C4-2B (cell line): Measurements from ENCODE around the gene SLC13A5.

ENCODE experiments used
- ZFX ChIP-seq: fragments of 450-650 bp; IDR thresholded peaks from 2 replicates; pipeline ENCODE4 v1.6.1; 2017
- TF ChIP-seq, protein P1 (sequence below): fragments of 450-650 bp; conservative IDR thresholded peaks from 2 replicates; pipeline ENCODE4 v1.5.1; 2017; ENCODE audit warnings: mild to moderate bottlenecking

DNA sequence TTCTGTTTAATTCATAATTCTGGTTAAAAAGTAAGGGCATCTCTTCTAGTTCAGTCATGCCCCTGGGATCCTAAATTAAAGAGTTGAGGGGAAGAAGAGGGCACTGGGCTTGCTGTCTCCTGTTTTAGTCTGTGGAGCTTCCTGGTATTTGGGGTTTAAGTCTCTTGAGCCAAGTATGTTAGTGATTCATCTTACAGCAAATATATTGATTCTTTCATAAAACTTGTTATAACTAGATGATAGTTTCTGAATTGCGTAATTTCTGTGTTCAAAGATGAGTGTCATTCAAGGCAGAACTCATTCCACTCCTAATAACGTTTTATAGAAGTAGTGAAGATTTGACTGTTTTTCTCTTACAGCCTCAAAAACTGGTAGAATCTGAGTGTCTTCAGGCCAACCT is 70.6 kb downstream of the SLC13A5 start:
- TF ChIP-seq, protein P1, sequence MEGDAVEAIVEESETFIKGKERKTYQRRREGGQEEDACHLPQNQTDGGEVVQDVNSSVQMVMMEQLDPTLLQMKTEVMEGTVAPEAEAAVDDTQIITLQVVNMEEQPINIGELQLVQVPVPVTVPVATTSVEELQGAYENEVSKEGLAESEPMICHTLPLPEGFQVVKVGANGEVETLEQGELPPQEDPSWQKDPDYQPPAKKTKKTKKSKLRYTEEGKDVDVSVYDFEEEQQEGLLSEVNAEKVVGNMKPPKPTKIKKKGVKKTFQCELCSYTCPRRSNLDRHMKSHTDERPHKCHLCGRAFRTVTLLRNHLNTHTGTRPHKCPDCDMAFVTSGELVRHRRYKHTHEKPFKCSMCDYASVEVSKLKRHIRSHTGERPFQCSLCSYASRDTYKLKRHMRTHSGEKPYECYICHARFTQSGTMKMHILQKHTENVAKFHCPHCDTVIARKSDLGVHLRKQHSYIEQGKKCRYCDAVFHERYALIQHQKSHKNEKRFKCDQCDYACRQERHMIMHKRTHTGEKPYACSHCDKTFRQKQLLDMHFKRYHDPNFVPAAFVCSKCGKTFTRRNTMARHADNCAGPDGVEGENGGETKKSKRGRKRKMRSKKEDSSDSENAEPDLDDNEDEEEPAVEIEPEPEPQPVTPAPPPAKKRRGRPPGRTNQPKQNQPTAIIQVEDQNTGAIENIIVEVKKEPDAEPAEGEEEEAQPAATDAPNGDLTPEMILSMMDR: no peak
- TF ChIP-seq ZFX: no peak
